Measurements from ENCODE around the gene ZMYM4. TPM values are rescaled to one million over a fixed set of nuclear protein-coding genes. Genes with fewer than 3 reads are reported as not detected.

The ZMYM4 gene
- polyA plus RNA-seq, 1 donor from 2014 or later: 36.1 TPM

DNA sequence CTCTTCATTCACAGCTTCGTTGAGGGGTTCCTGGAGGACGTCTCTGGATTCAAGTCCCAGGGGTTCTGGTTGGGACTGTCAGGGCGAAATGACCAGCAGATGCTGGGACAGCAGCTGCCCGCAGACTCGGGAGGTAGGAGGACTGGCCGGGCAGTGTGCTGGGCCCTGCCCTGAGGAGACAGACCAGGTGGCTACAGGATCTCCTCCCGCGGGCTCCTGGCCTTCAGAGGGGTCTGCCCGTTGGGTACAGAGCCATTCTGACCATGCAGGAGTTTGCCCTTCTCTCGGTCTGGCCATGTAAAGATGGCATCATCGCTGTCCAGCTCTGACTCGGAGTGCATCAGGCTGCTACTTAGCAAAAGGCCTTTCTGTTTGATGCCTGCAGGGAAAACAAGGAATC lies 166.2 kb downstream of the ZMYM4 start:
- Histone ChIP-seq H3F3A (ENCODE audit: insufficient read depth, low read length, poor library complexity, severe bottlenecking) (no peaks in the 10 kb centered on the region), H3K27me3 (ENCODE audit: insufficient read depth, low read depth, low read length) (no peaks in the 10 kb centered on the region), H3K36me3 (ENCODE audit: insufficient read depth, low read length) (no peaks in the 10 kb centered on the region), H3K79me2 (replicated peaks; ENCODE audit: insufficient read depth, low read length) (no peaks in the 10 kb centered on the region), H2AFZ (ENCODE audit: low read depth, low read length) (no peak overlapping the region), H3K27ac (ENCODE audit: low read length) (no peak overlapping the region), H3K9me2 (ENCODE audit: insufficient read depth, low read length) (no peaks in the 10 kb centered on the region), H3K4me3 (ENCODE audit: low read length) (no peak overlapping the region), H3K9ac (ENCODE audit: low read length) (no peak overlapping the region), H3K4me2 (ENCODE audit: low read length) (no peak overlapping the region), H4K20me1 (ENCODE audit: insufficient read depth) (no peaks in the 10 kb centered on the region), H3K9me3 (ENCODE audit: low read length) (no peaks in the 10 kb centered on the region)
- TF ChIP-seq, protein P1, sequence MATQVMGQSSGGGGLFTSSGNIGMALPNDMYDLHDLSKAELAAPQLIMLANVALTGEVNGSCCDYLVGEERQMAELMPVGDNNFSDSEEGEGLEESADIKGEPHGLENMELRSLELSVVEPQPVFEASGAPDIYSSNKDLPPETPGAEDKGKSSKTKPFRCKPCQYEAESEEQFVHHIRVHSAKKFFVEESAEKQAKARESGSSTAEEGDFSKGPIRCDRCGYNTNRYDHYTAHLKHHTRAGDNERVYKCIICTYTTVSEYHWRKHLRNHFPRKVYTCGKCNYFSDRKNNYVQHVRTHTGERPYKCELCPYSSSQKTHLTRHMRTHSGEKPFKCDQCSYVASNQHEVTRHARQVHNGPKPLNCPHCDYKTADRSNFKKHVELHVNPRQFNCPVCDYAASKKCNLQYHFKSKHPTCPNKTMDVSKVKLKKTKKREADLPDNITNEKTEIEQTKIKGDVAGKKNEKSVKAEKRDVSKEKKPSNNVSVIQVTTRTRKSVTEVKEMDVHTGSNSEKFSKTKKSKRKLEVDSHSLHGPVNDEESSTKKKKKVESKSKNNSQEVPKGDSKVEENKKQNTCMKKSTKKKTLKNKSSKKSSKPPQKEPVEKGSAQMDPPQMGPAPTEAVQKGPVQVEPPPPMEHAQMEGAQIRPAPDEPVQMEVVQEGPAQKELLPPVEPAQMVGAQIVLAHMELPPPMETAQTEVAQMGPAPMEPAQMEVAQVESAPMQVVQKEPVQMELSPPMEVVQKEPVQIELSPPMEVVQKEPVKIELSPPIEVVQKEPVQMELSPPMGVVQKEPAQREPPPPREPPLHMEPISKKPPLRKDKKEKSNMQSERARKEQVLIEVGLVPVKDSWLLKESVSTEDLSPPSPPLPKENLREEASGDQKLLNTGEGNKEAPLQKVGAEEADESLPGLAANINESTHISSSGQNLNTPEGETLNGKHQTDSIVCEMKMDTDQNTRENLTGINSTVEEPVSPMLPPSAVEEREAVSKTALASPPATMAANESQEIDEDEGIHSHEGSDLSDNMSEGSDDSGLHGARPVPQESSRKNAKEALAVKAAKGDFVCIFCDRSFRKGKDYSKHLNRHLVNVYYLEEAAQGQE (IDR thresholded peaks at IDR 0.05; ENCODE audit: borderline replicate concordance): no peak
- no peak for TF ChIP-seq RAD21 (conservative IDR thresholded peaks at IDR 0.05)
- TF ChIP-seq EP300 (conservative IDR thresholded peaks at IDR 0.05; ENCODE audit: poor library complexity, severe bottlenecking): no peak
- TF ChIP-seq MXI1 (conservative IDR thresholded peaks at IDR 0.05; ENCODE audit: poor library complexity, severe bottlenecking): no peak
- no peak for TF ChIP-seq EZH2 (IDR thresholded peaks at IDR 0.05; ENCODE audit: borderline replicate concordance, insufficient read depth, low read length, poor library complexity, severe bottlenecking)
- no peak for TF ChIP-seq SMC3 (conservative IDR thresholded peaks at IDR 0.05; ENCODE audit: poor library complexity)
- no peak for TF ChIP-seq POLR2AphosphoS5 (IDR thresholded peaks at IDR 0.05)
- TF ChIP-seq TAF1 (IDR thresholded peaks at IDR 0.05; ENCODE audit: low read depth): no peak
- TF ChIP-seq, protein P2, sequence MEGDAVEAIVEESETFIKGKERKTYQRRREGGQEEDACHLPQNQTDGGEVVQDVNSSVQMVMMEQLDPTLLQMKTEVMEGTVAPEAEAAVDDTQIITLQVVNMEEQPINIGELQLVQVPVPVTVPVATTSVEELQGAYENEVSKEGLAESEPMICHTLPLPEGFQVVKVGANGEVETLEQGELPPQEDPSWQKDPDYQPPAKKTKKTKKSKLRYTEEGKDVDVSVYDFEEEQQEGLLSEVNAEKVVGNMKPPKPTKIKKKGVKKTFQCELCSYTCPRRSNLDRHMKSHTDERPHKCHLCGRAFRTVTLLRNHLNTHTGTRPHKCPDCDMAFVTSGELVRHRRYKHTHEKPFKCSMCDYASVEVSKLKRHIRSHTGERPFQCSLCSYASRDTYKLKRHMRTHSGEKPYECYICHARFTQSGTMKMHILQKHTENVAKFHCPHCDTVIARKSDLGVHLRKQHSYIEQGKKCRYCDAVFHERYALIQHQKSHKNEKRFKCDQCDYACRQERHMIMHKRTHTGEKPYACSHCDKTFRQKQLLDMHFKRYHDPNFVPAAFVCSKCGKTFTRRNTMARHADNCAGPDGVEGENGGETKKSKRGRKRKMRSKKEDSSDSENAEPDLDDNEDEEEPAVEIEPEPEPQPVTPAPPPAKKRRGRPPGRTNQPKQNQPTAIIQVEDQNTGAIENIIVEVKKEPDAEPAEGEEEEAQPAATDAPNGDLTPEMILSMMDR (IDR thresholded peaks at IDR 0.05; ENCODE audit: poor library complexity, severe bottlenecking): no peak

DNA sequence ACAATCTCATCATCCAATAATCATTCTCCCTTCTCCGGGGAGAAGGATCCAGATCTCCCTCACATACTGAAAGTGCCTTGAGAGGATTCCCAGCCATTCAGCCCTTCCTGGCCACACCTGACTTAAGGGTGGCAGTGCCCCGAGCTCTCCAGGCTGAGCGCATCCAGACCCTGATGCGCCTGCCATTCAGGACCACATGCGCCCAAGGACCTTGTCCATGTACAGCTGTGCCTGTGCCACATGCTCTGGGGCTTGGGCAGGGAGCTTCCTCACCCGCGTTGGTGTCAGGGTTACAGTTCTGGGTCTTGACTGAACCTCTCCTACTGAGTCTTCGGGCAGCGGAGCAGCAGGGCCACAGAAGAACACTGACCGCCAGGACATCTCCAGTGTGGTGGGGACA lies 167.6 kb downstream of the ZMYM4 start:
- TF ChIP-seq POLR2AphosphoS5 (IDR thresholded peaks at IDR 0.05): no peak
- no peak for TF ChIP-seq TAF1 (IDR thresholded peaks at IDR 0.05; ENCODE audit: low read depth)
- no peak for TF ChIP-seq SMC3 (conservative IDR thresholded peaks at IDR 0.05; ENCODE audit: poor library complexity)
- TF ChIP-seq, protein P2 (IDR thresholded peaks at IDR 0.05; ENCODE audit: poor library complexity, severe bottlenecking): no peak
- TF ChIP-seq RAD21 (conservative IDR thresholded peaks at IDR 0.05): no peak
- no peak for TF ChIP-seq EZH2 (IDR thresholded peaks at IDR 0.05; ENCODE audit: borderline replicate concordance, insufficient read depth, low read length, poor library complexity, severe bottlenecking)
- TF ChIP-seq EP300 (conservative IDR thresholded peaks at IDR 0.05; ENCODE audit: poor library complexity, severe bottlenecking): no peak
- TF ChIP-seq, protein P1 (IDR thresholded peaks at IDR 0.05; ENCODE audit: borderline replicate concordance): no peak
- no peak for TF ChIP-seq MXI1 (conservative IDR thresholded peaks at IDR 0.05; ENCODE audit: poor library complexity, severe bottlenecking)
- Histone ChIP-seq H3K9me3 (ENCODE audit: low read length) (no peaks in the 10 kb centered on the region), H4K20me1 (ENCODE audit: insufficient read depth) (no peaks in the 10 kb centered on the region), H3K4me3 (ENCODE audit: low read length) (no peak overlapping the region), H2AFZ (ENCODE audit: low read depth, low read length) (no peak overlapping the region), H3K27me3 (ENCODE audit: insufficient read depth, low read depth, low read length) (no peaks in the 10 kb centered on the region), H3K79me2 (replicated peaks; ENCODE audit: insufficient read depth, low read length) (no peaks in the 10 kb centered on the region), H3F3A (ENCODE audit: insufficient read depth, low read length, poor library complexity, severe bottlenecking) (no peaks in the 10 kb centered on the region), H3K27ac (ENCODE audit: low read length) (no peak overlapping the region), H3K9me2 (ENCODE audit: insufficient read depth, low read length) (no peaks in the 10 kb centered on the region), H3K4me2 (ENCODE audit: low read length) (no peak overlapping the region), H3K9ac (ENCODE audit: low read length) (no peak overlapping the region), H3K36me3 (ENCODE audit: insufficient read depth, low read length) (no peaks in the 10 kb centered on the region)

All from neural cell (in vitro differentiated cells).